ENCODE results near the gene SERPINB2.
"Not testable (repeated sequence)": the region's sequence is repeated elsewhere in the genome, so short reads cannot be mapped to it uniquely, and the experiment has no call there.

Gene SERPINB2

DNA sequence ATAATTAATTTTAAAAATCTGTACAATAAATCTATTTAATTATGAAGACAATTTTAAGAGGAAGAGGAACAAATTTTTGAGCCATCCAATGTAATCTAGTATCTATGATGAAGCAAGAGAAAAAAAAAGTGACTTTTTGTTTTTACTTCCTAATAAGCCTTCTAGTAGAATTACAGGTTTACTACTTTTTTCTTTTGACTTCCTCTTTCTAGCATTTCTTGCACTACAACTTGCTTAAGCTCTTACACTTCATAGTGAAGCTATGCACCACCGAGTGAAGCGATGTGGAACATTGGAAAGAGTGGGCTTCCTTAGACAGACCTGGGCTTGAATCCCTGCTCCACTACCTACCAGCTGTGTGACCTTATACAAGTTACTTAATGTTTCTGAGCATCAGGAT, 2.1 kb downstream of the SERPINB2 start:
- no peak for DNase-seq (ENCODE audit: low read depth)

DNA sequence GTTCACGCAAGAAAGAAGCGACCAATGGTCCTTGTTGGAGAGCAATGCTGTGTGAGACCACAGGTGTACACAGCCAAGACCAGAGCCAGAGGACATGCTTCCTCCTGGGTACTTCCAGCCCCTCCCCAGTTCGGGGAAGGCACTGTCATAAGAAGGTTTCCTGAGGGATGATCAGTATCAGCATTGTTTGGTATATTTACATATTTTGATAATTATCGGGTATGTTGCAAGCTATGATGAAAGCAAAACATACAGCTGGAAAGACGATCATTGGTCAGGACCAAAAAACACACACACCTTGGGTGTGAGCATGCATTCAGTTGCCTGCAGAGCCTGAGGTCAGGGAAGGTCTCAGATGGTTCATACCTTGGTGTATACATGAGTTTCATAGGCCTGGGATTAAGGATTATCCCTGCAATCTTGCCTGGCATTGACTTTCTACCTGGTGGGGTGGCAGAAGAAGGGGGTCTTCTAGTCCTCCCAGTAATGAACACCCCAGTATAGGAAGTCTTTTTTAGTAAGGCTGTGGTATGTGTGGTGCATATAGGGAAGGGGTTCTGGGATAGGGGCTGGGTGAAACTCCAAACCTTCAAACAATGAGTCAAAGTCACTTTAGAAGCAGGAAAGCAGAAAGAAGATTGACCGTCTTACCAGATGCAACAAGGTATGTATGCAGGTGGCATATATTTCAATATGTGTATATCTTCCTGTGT, 2.9 kb downstream of the SERPINB2 start:
- no peak for DNase-seq (ENCODE audit: low read depth)

DNA sequence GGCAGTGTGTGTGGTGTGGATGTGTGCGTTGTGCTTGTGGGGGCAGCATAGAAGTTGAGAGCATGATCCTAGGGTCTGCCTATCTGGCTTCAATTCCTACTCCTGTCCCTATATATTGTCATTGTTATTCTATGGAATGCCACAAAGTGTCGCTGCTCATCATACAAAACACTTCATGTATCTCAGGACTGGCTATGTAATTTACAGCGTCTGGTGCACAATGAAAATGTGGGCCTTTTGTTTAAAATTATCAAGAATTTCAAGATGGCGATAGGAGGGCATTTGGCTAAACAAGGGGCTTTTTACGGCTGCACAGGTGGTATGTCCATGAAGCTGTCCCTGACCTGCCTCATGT, 3.4 kb downstream of the SERPINB2 start:
- no peak for DNase-seq (ENCODE audit: low read depth)

DNA sequence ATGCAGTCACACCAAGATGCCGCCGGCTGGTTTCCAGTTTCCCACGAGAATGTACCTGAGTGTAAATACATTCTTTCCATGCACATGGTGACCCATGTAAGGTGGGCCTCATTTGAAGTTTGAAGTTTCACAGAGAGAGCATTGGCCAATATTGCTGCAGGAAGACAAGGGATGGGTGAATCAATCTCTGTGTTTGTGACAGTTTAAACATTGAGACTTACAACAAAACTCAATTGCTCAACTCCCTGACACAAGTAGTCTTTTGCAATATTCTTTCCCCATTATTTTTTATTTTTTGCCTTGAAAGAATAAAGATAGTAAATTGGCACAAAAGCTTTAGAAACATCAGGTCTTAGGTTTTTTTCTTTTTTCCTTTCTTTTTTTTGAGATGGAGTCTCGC, 5.1 kb downstream of the SERPINB2 start:
- no peak for DNase-seq (ENCODE audit: low read depth)

DNA sequence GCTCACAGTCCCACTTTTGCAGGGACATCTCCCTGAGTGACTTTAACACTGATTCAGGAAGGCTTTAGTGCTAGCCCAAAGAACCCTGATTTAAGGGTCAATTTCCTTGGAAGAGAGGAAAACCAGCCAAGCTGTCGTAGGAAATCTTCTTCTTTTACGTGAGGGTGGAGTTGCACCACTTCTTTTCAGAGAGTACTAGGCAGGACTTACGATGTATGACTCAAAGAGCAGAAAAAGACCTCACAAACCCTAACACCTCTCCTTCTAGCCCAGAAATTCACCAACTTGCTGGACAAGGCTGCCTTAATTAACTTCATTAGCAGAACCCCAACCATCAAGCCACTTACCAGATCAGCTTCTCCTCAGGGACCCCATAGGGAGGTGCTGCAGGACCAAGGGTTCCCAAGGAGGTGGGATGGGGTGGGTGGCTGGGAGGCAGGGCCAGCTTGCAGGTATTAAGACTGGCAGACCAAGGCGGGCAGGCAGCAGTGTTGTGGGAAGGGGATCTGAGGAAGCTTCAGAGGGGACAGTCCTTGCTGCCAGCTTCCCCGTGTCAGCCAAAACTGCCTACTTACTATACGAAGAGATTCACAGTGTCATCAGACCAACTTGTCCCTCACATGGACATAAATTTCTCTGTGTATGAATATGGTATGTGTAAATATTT, 6.7 kb downstream of the SERPINB2 start:
- DNase-seq (ENCODE audit: low read depth), result no peak

DNA sequence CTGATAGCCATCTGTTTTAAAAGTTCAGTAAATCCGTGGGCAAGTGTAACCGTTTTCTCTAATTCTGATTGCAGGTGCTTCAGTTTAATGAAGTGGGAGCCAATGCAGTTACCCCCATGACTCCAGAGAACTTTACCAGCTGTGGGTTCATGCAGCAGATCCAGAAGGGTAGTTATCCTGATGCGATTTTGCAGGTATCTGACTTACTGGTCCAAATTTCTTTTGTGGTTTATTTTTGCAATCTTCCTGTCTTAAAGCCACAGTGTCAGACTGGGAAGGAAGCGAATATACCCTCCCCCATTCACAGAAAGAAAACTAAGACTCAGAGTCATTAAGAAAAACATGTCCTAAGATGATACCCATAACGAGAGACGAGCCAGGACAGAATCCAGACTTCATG, 7.7 kb downstream of the SERPINB2 start:
- no peak for DNase-seq (ENCODE audit: low read depth)

DNA sequence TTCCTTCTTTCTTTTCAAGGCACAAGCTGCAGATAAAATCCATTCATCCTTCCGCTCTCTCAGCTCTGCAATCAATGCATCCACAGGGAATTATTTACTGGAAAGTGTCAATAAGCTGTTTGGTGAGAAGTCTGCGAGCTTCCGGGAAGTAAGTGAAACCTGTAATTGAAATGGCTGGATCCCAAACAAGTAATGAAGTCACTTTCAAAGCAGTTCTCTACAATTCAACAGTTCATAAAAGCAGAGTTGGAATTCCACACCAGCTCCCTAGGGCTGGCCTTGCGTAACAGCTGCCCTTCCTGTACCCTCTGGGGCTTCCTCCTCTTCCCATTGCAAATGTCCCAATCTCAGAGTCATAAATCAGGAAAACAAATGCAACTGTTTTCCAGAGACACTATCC, 9.6 kb downstream of the SERPINB2 start:
- no peak for DNase-seq (ENCODE audit: low read depth)

DNA sequence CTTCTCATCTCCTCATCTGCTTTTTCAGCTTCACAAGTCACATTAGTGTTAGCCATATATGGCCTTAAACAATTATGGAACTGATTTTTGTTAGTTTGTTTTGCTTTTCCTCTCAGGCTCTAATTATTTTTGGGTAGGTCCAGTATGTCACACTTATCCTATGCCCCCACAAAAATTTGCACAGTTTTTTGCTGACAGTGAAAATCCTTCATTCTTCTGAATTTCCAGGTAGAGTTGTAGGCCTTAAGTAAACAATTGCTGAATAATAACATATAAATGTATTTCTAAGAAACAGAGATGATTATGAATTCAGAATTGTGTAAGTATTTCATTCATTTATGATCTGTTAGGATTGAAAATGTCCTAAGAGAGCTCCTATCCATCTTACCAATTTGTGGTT, 11.7 kb downstream of the SERPINB2 start:
- no peak for DNase-seq (ENCODE audit: low read depth)

DNA sequence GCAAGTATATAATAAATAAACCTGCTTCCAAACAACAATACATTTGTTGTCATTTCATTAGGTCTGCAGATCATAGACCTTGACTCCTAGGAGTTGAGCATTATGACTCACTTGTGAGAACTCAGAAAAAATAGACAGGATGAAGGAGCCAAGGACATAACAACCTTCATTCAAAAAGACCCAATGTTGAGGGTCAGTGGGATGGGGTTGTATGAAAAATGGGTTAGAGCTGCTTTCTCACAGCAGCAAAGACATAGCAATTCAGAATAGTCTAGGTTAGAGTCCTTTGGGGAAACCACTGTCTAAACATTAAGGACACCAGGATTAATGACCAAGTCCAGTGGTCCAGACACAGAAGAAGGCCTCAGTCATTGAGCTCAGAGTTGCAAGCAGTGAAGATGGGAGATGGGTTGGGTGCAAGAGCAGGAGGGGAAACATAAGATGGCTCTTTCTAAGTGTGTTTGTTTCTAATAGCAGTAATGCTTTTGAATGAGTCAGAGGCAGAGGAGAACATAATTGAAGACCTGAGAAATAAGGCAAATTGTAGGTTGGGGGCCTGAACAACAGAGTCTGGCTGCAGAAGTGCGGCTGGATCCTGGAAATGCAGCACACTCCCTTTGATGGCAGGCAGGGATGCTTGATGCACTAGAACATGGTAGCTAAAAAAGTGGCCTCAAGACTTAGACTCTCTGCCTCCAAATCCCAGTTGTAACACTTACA, 16.5 kb downstream of the SERPINB2 start:
- DNase-seq (ENCODE audit: low read depth), result no peak

DNA sequence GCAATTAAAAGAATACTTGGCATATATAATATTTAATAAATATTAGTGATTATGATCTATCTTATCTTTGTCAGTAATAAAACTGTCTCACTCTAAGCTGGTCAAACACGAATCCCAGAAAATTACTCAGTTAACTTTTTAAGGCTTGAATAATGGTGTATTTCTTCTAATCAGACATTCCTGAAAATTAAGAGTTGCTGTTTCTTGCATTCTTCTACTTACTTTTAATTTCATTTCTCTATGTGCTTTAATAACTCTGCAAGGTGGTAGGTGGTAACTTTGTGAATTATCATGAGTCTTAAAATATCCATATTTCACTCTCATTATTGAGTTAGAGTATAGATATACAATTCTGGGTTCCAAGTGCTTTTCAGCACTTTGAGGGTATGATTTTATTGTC, 17.2 kb downstream of the SERPINB2 start:
- no peak for DNase-seq (ENCODE audit: low read depth)

DNA sequence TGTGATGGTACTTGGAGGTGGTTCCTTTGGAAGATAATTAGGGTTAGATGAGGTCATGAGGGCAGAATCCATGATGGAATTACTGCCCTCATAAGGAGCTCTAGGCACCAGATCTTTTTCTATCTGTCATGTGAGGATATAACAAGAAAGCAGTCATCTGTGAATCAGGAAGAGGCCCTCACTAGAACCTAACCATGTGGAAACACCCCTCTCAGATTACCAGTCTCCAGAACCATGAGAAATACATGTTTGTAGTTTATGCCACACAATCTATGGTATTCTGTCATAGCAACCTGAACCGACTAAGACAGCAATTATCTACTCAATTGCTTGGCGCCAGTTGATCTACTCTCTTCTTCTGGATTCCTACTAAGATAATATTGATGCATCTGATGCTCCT, 17.9 kb downstream of the SERPINB2 start:
- DNase-seq (ENCODE audit: low read depth), result no peak

DNA sequence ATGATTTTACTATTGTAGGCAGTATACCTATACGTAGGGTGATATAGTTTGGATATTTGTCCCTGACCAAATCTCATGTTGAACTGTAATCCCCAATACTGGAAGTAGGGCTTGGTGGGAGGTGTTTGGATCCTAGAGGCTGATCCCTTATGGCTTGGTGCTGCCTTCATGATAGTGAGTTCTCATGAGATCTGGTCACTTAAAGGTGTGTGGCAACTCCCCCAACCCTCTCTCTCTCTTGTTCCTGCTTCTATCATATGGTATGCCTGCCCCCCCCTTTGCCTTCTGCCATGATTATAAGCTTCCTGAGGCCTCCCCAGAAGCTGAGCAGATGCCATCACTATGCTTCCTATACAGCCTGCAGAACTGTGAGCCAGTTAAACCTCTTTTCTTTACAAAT, 18.6 kb downstream of the SERPINB2 start:
- DNase-seq (ENCODE audit: low read depth), result no peak

DNA sequence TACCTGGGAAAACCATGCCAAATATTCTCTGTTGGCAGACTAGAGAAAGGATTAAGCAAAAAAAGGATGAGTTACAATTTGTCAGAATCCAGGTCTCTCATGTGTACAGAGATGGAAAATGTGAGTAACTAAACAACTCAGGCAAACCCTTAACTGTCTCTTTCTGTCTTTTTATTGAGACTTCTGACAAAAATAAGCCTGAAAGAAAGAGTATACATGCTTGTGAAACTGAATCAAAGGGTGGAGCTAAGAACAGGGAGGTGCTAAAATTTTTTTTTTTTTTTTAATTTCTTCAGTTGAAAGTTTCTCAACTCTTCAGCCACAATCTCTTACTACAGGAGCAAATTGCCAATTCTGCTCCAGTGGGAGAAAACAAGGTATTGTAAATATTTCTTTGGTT, 20.2 kb downstream of the SERPINB2 start, which contains the start of gene SERPINB10:
Gene SERPINB10 (plus strand): TSS at position 295 of the 400 bp plus-strand sequence. CDS start 7,553 bp downstream, outside the sequence.
- no peak for DNase-seq (ENCODE audit: low read depth)

DNA sequence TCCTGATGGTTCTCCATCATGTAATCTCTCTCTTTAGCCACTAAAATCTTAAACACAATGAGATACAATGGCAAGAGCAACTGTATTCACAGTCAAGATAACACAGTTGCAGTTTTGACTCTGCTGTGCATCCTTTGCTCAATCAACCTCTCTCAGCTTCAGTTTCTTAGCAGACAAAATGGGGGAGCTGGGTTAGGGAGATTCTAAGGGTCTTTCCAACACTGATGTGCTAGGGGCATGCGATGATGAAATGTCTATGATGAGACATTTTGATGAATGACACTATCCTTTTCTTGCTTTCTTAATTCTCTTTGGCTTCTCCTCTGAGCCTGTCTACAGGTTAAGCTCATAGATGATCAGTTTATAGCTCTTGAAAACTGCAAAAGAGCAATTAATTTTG, 21.4 kb downstream of the SERPINB2 start:
- no peak for DNase-seq (ENCODE audit: low read depth)

DNA sequence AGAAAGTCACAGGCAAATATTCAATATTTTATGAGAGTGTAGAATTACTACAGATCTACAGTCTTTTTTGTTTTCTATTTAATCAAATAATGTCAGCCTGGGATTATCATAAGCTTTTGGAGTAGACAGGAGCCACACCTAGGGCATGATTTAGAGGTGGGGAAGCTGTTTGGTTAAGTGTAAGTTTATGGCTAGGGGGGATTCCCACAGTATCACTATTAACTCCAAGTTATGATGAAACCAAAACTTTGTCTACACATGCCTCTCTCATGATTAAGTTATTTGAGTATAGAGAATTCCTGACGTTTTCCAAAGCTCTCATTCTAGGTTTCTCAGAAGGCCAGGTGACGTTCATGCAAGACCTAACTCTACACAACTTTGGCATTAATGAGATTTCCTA, 22.4 kb downstream of the SERPINB2 start:
- DNase-seq (ENCODE audit: low read depth), result no peak

DNA sequence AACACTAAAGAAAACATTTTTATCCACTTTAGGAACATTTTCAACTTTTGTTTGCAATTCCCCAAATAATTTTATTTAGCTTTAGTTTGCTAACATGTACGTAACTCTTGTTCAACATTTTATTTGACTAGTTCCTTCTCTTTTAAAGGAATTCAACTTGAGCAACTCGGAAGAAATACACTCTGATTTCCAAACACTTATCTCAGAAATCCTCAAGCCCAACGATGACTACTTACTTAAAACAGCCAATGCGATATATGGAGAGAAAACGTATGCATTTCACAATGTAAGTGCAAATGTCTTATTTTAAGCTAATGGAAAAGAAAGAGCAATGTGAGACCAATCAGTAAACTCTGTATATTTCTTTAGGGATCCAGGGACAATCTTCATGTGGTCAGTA, 30.3 kb downstream of the SERPINB2 start:
- no peak for DNase-seq (ENCODE audit: low read depth)

DNA sequence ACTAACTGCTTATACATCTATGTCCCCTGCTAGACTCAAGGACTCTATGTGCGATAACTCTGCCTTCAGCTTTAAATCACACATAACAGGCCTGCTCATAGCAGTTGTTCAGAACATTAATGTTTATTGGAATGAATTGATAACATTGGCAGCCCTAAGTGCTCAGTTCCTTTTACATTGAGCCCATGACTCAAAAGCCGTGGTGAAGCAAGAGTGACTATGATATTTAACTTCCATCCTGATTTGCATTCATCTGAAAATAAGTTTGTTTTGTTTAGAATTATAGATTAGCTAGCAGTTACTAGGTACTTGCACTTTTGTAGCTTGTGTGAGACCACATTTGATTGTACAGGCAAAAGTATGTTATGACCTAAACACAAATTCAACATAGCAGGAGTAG, 34.5 kb downstream of the SERPINB2 start:
- no peak for DNase-seq (ENCODE audit: low read depth)

DNA sequence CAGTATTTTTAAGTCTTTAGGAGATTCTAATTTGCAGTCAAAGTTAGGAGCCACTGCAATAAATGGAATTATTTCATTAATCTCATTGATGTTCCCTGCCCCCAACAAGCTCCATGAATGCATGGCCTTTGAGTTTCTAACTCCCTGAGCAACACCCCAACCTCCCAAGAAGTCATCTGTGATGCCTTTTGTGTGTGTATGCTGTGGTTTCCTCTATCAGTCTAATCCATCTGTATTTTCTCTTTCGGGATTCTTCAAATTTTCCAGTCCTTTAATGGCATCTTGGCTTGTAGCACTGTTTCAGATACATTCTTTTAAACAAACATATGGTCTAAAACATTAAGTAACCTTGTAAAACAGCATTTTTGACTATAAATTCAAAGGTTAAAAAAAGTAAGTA, 37.0 kb downstream of the SERPINB2 start:
- no peak for DNase-seq (ENCODE audit: low read depth)

DNA sequence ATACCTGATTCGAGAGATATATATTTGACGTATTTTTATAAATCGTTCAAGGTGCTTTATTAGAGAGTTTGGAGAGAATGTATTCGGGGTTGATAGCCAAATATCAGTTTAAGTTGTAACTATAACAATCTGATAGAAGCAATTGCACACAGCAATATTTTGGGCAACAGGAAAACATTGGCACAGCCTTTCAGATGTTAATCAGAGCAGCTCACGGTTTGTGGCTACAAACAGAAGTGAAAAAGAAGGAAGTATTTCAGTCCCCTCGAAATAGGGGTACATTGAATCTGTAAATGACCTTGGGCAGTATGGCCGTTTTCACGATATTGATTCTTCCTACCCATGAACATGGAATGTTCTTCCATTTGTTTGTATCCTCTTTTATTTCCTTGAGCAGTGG, 40.8 kb downstream of the SERPINB2 start:
- no peak for DNase-seq (ENCODE audit: low read depth)

DNA sequence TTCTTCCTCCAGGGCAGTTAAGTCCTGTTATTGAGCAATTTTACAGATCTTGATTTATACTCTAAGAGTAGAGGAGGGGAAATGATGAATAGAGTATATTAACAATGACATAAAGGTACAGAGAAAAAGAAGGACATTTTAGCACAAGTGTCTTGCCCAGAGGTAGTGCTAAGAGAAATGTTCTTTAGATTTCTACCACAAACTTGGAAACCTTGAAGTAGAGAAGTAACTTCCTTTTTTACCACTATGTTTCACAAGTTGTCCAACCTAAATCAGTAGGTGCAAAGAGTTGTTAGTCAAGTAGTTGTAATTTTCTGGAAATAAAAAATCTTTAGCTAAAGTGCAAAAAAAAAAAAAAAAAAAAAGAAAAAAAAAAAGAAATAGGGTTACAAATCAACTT, 41.9 kb downstream of the SERPINB2 start:
- DNase-seq (ENCODE audit: low read depth), result not testable (repeated sequence)

DNA sequence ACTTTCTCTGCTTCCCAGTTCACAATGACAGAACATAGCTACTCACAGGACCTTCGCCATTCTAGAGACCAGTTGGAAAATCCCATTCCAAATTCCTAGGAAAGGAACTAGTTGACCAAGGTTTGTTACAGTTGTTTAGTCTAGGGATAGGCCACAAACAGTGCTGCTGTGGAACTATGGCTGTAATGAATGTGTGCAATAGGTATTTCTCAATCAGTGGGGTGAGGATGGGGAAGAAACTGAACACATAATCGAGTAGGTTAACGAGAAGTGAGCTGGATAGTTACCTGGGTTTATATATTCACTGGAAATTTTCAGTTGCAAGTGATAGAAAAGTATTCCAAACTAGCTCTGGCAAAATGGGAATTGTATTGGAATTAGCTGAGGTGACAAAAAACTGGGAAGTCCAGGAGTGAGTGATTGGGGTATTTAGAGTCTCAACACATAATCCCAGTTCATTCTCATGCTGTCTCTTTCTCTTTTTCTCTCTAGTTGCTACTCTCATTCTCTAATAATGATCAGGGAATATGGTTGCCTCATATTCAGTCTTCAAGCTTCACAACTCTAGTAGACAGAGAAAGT, 43.4 kb downstream of the SERPINB2 start:
- DNase-seq (ENCODE audit: low read depth), result no peak

DNA sequence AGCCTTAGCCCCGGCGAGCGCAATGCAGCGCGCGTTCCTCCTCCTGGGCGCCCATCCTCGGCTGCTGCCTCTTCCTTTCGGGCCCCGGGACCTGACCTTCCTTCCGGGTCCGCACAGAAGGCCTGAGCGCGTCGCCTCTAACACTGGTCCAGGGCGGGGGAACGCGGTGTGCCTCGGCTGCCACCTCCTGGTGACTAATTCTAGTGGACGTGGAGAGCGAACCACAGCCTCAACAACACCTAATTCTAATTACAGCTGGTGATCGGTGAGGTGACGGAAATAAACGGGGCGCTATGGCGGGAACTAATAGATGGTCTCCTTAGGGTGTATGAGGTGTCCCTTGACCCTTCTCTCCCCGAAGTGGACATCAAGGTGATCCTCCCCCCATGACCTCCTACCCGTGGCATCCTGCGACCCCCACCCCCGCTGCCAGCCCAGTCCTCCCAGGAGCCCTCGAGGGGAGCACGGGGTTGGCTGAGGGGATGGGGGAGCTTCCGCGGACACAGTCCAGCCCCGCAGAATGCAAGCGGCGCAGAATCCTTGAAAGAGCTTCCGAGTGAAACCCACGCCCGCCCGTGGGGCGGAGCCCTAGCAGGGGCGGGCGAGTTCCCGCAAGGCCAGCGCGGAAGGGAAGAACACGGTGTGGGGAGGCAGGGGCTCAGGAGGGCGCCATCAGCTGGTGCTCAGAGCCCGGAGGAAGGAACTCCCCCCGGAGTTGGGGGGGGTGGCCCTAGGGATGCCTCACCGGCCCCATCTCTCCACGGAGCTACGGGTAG, 48.8 kb downstream of the SERPINB2 start:
- DNase-seq (ENCODE audit: low read depth), result peak; percentile 20

Measured in stimulated activated CD8-positive, alpha-beta memory T cell treated with anti-CD3 and anti-CD28 coated beads, Interleukin-12 subunit alpha, Interleukin-12 subunit beta, amount 100 ng/mL, for 1 hour (primary cell).